ENCODE data around the gene ARL10.

The ARL10 gene

GRCh38 chr5:176400382-176401156 is 35.3 kb downstream of the ARL10 start:
- H3K4me3 ChIP-seq (ENCODE audit: low read depth in 1 of 2, low read length in 1 of 2): no peak overlapping the region
- H3K27me3 ChIP-seq: no peaks in the 10 kb centered on the region
- H3K4me1 ChIP-seq (ENCODE audit: control insufficient read depth in 1 of 2, insufficient read depth in 1 of 2, low read depth in 1 of 2, low read length in 1 of 2): no peaks in the 10 kb centered on the region
- no peaks in the 10 kb centered on the region for H3K9me3 ChIP-seq
- H3K36me3 ChIP-seq: peaks cover 40% of the 10 kb centered on the region
- no peak for TF ChIP-seq CTCF (IDR thresholded peaks at IDR 0.05)
- no peak overlapping the region for H3K27ac ChIP-seq

GRCh38 chr5:176401281-176402205 is 36.3 kb downstream of the ARL10 start:
- Histone ChIP-seq H3K4me1 (ENCODE audit: control insufficient read depth in 1 of 2, insufficient read depth in 1 of 2, low read depth in 1 of 2, low read length in 1 of 2) (no peaks in the 10 kb centered on the region), H3K27ac (no peak overlapping the region), H3K36me3 (peaks cover 40% of the 10 kb centered on the region), H3K9me3 (no peaks in the 10 kb centered on the region), H3K27me3 (no peaks in the 10 kb centered on the region), H3K4me3 (ENCODE audit: low read depth in 1 of 2, low read length in 1 of 2) (no peak overlapping the region)
- TF ChIP-seq CTCF (IDR thresholded peaks at IDR 0.05): no peak

GRCh38 chr5:176405656-176406435 is 40.6 kb downstream of the ARL10 start:
- H3K27ac ChIP-seq: no peak overlapping the region
- H3K9me3 ChIP-seq: no peaks in the 10 kb centered on the region
- no peak for TF ChIP-seq CTCF (IDR thresholded peaks at IDR 0.05)
- no peaks in the 10 kb centered on the region for H3K27me3 ChIP-seq
- no peaks in the 10 kb centered on the region for H3K4me1 ChIP-seq (ENCODE audit: control insufficient read depth in 1 of 2, insufficient read depth in 1 of 2, low read depth in 1 of 2, low read length in 1 of 2)
- no peak overlapping the region for H3K4me3 ChIP-seq (ENCODE audit: low read depth in 1 of 2, low read length in 1 of 2)
- peaks cover 58% of the 10 kb centered on the region for H3K36me3 ChIP-seq

GRCh38 chr5:176406436-176407052 is 41.3 kb downstream of the ARL10 start:
- H3K4me3 ChIP-seq (ENCODE audit: low read depth in 1 of 2, low read length in 1 of 2): no peak overlapping the region
- H3K27ac ChIP-seq: no peak overlapping the region
- H3K27me3 ChIP-seq: no peaks in the 10 kb centered on the region
- no peak for TF ChIP-seq CTCF (IDR thresholded peaks at IDR 0.05)
- peaks cover 54% of the 10 kb centered on the region for H3K36me3 ChIP-seq
- no peaks in the 10 kb centered on the region for H3K9me3 ChIP-seq
- H3K4me1 ChIP-seq (ENCODE audit: control insufficient read depth in 1 of 2, insufficient read depth in 1 of 2, low read depth in 1 of 2, low read length in 1 of 2): no peaks in the 10 kb centered on the region
